IgD-negative memory B cell (primary cell): ENCODE results near the gene LAMA4. TPM values are rescaled to one million over a fixed set of nuclear protein-coding genes. Genes with fewer than 3 reads are reported as not detected.
"Not testable (repeated sequence)": the region's sequence is repeated elsewhere in the genome, so short reads cannot be mapped to it uniquely, and the experiment has no call there.

Source experiments
- H3K27ac Mint-ChIP-seq, 3 donors: one replicate each; pipeline ENCODE4 v1.8.0; 2020 to 2022; ENCODE audit warnings: mild to moderate bottlenecking in 3 of 3, mixed read lengths in 3 of 3, moderate library complexity in 1 of 3
- H3K27me3 Mint-ChIP-seq: one replicate; pipeline ENCODE4 v1.8.0; 2021; ENCODE audit warnings: mixed read lengths
- H3K36me3 Mint-ChIP-seq: one replicate; pipeline ENCODE4 v1.8.0; 2020; ENCODE audit warnings: mild to moderate bottlenecking, mixed read lengths
- H3K4me1 Mint-ChIP-seq, 3 donors: one replicate each; pipeline ENCODE4 v1.8.0; 2020 to 2022; ENCODE audit warnings: mixed read lengths in 3 of 3, mild to moderate bottlenecking in 1 of 3
- H3K4me3 Mint-ChIP-seq, 4 donors: one replicate each; pipeline ENCODE4 v1.8.0; 2020 to 2022; ENCODE audit warnings: mild to moderate bottlenecking in 4 of 4, mixed read lengths in 4 of 4, moderate library complexity in 3 of 4
- H3K9me3 Mint-ChIP-seq, 3 donors: one replicate each; pipeline ENCODE4 v1.8.0; 2020 to 2021; ENCODE audit warnings: mixed read lengths in 3 of 3, mild to moderate bottlenecking in 1 of 3
- polyA plus RNA-seq: library from polyadenylated mRNA; unstranded; fragments of 300-500 nt; fragmentation: Illumina TruSeq; gene quantifications from one replicate; pipeline ENCODE4 v1.2.3, GENCODE V29; 2021

Gene LAMA4
- polyA plus RNA-seq, 1 donor from 2014 or later, result not detected

DNA sequence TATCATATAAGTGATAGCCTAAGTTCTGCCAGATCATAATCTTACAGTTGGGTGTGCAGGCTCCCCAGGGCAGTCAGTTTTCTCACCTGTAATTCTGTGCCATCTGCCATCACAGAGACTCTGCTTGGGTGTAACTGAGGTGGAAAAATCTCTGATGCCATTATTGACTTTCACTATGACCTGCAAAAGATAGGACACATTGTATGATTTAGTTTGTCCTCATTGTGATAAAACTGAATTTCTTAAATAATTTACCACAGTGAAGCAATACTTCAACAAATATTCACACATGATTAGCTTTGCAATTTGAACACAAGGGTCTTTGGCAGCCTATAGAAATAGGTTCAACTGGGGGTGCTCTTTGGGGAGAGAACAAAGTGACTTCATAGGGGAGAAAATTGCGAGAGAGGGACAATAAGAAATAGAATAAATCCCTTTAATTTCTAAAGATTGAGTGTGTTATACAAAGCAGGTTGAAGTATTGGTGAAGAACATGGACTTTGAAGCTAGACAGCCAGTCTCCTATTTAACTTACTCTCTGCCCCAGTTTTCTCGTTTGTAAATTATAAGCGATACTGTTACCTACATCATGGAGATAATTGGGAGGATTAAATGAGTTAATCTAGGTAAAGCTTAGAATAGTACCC lies 139.7 kb downstream of the LAMA4 start:
- Mint-ChIP-seq H3K4me3 (no peak overlapping the region), H3K9me3 (no peaks in the 10 kb centered on the region), H3K27ac (no peak overlapping the region), H3K4me1 (no peaks in the 10 kb centered on the region), H3K27me3 (peaks cover 7% of the 10 kb centered on the region), H3K36me3 (no peaks in the 10 kb centered on the region)

DNA sequence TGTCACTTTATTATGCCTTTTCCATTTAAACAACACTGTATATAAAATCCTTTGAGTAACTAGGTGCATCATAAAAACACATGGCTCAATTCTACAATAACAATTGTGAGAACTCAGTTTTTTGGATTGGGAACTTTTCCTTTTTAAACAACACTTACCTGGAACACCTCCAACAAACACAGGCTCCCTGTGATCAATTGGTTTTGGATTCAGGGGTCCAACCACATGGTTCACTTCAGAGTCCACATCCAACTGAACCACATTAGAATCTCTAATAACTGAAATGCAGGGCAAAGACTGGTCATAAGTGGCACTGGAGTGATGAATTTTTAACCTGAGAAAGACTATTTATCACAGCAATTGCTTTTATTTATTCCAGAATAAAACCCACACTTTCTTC lies 140.4 kb downstream of the LAMA4 start:
- H3K9me3 Mint-ChIP-seq, result no peaks in the 10 kb centered on the region
- no peaks in the 10 kb centered on the region for H3K36me3 Mint-ChIP-seq
- peaks cover 5% of the 10 kb centered on the region for H3K27me3 Mint-ChIP-seq
- H3K27ac Mint-ChIP-seq, result no peak overlapping the region
- H3K4me1 Mint-ChIP-seq, result no peaks in the 10 kb centered on the region
- H3K4me3 Mint-ChIP-seq, result no peak overlapping the region

DNA sequence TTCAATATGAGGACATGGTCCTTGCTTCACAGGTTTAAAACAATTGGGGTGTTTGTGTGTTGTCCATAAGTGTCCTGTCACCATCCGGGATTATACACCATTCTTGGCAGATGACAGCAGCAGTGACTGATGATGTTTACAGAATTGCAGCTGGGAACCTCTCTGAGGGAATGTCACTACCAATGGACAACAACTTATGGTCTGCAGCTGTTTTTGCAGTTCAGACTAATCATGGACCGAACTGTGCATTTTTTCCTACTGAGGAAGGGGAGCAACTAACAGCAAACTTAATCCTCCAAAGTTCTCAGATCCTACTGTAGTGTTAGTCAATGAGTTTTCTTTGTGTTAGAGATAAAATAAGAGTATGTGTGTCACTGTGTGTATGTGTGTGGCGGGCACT lies 140.9 kb downstream of the LAMA4 start:
- H3K27ac Mint-ChIP-seq, result no peak overlapping the region
- H3K36me3 Mint-ChIP-seq, result no peaks in the 10 kb centered on the region
- no peaks in the 10 kb centered on the region for H3K4me1 Mint-ChIP-seq
- H3K4me3 Mint-ChIP-seq, result no peak overlapping the region
- peaks cover 5% of the 10 kb centered on the region for H3K27me3 Mint-ChIP-seq
- no peaks in the 10 kb centered on the region for H3K9me3 Mint-ChIP-seq

DNA sequence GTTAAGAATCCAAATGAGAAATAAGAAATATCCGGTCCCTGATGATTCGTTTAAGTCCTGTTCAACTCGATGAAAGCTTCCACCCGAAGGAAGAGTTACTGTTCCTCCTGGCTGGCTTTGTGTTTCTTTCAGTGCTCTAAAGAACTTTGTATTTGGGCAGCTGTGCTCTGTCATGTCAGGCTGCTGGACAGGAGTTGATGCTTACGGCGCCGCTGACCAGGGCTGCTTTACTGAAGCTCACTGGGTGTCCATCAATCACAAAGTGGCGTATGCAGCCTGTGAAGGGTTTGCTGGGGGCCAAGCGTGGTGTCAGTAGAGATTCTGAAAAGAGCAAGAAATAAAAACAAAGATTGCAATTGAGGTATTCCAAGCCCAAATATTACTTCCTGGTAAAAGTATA lies 145.1 kb downstream of the LAMA4 start:
- H3K4me1 Mint-ChIP-seq, result no peaks in the 10 kb centered on the region
- H3K27me3 Mint-ChIP-seq, result peaks cover 4% of the 10 kb centered on the region
- peaks cover 0 to 8% (median 4%) of the 10 kb centered on the region in 3 donors for H3K9me3 Mint-ChIP-seq
- H3K27ac Mint-ChIP-seq, result no peak overlapping the region
- no peaks in the 10 kb centered on the region for H3K36me3 Mint-ChIP-seq
- H3K4me3 Mint-ChIP-seq, result no peak overlapping the region

DNA sequence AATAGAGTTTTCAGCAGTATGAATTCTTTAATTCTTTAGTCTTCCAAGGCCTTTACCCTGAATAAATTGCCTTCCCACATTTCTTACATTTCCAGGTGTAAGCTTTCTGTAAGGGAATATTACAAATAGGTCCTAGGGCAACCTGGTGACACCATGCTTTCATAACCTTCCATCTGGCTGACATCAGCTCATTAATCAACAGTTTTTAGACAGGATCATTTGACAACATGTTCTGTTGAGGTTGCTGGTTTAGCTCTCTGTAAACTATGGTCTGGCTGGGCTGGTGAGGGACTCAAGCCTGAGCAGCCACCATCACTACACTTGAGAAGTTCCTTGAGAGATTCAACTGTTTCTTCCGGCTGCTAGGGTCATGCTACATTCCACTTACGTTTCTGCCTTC lies 147.8 kb downstream of the LAMA4 start:
- Mint-ChIP-seq H3K4me3 (no peak overlapping the region), H3K27ac (no peak overlapping the region), H3K9me3 (peaks cover 0 to 8% (median 4%) of the 10 kb centered on the region in 3 donors), H3K36me3 (peaks cover 3% of the 10 kb centered on the region), H3K4me1 (no peaks in the 10 kb centered on the region), H3K27me3 (peaks cover 1% of the 10 kb centered on the region)

DNA sequence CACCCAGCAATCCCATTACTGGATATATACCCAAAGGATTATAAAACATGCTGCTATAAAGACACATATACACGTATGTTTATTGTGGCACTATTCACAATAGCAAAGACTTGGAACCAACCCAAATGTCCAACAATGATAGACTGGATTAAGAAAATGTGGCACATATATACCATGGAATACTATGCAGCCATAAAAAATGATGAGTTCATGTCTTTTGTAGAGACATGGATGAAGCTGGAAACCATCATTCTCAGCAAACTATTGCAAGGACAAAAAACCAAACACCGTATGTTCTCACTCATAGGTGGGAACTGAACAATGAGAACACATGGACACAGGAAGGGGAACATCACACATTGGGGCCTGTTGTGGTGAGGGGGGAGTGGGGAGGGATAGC lies 148.3 kb downstream of the LAMA4 start:
- H3K27me3 Mint-ChIP-seq, H3K4me1 Mint-ChIP-seq, H3K4me3 Mint-ChIP-seq, H3K27ac Mint-ChIP-seq, H3K9me3 Mint-ChIP-seq, H3K36me3 Mint-ChIP-seq: not testable (repeated sequence)

DNA sequence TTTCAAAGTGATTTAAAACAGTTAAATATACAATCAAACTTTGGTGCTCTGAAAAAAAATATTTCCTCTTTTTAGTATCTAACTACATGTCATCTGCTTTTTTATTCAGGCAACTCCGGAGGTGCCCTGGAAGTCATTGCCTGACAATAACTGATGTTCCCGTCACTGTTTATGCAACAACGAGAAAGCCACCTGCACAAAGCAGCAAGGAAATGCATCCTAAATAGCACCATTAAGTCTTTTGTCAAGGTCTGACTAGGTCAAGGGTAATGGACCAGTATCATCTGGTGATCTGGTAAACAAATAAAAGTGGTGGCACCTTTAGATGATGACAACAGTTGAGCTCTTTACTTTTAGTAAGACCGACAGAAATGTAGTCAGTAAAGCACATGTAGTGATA lies 153.8 kb downstream of the LAMA4 start:
- Mint-ChIP-seq H3K27me3 (peaks cover 2% of the 10 kb centered on the region), H3K27ac (no peak overlapping the region), H3K9me3 (peaks cover 0 to 5% (median 4%) of the 10 kb centered on the region in 3 donors), H3K36me3 (peaks cover 6% of the 10 kb centered on the region), H3K4me1 (no peaks in the 10 kb centered on the region), H3K4me3 (no peak overlapping the region)

DNA sequence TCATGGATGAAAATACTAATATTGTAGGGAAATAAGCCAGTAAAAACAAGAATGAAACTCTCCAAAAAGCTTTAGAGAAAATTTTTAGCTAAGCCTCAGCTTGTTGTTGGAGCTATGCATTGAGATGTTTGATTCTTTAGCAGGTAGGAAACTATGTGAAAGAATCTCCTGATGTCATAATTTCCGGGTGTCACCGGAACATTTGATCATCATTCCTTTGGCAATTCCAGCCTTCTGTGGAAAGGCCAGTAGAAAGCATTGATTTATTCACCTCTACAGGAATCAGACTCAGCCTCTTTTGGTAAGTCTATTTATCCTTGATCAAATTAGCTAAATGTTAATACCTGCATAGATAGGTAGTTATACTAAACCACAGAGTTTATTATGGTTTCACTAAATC lies 157.5 kb downstream of the LAMA4 start:
- Mint-ChIP-seq H3K9me3 (no peaks in the 10 kb centered on the region), H3K27ac (no peak overlapping the region), H3K4me3 (no peak overlapping the region), H3K27me3 (peaks cover 7% of the 10 kb centered on the region), H3K36me3 (peaks cover 3% of the 10 kb centered on the region), H3K4me1 (no peaks in the 10 kb centered on the region)

DNA sequence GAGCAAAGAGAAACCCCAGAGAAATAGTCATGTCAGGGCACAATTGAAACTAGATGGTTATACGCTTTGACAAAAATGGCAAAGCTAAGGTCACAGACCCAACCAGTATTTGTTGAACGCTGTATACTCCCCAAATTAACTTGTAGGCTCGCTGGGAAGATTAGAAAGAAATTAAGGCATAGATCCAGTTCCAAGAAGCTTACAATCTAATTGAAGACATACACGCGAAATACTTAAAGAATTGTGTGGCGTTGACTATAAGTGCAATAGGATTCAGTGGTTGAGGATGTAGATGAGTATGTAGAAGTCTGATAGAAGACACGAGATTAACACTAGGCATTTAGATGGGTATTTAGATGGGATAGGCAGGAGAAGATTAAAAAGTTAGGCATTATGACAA lies 166.5 kb downstream of the LAMA4 start:
- peaks cover 0 to 3% (median 2%) of the 10 kb centered on the region in 3 donors for H3K4me1 Mint-ChIP-seq
- H3K27ac Mint-ChIP-seq, result no peak overlapping the region
- H3K27me3 Mint-ChIP-seq, result peaks cover 4% of the 10 kb centered on the region
- no peak overlapping the region for H3K4me3 Mint-ChIP-seq
- no peaks in the 10 kb centered on the region for H3K9me3 Mint-ChIP-seq
- H3K36me3 Mint-ChIP-seq, result no peaks in the 10 kb centered on the region

DNA sequence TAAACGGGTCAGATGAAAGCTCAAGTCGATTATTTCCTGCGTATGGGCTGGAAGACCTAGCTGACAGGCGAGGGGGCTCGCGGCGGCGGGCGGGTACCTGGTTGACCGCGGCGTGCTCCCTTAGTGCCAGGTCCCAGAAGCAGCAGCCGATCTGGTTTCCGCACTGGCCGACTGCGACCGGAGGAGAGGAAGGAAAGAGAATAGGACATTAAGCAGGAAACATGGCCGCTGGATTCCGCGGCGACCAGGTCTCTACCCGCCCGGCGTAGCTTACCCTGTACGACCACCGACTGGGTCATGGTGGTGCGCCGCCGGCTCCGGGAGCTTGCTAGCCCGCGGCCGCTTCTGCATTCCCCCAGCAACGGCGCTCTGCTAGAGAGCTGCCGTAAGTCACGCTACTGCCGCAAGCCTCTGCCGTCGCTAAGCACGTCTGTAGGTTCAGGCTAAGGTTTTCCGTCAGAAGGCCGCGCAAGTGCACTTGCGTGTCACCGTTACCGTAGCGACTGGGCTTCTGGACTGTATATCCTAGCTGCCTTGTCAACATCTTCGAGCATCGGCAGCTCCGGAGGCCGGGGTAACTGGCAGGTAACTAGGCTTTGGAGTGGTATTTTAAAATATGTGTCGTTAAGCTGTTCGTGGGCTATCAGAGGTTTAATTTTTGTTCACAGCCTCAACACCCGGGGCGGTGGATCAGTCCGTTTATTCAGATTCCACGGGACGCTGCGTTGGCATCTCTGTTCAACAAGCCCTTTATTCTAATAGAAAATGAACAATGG lies 167.0 kb downstream of the LAMA4 start, which contains the start of the genes FAM229B and TUBE1:
Gene FAM229B (plus strand): TSS at position 456 of the 776 bp plus-strand sequence. CDS start 11,693 bp downstream, outside the sequence.
Gene TUBE1 (minus strand): TSS at position 347 of the 776 bp plus-strand sequence. CDS start 48 bp downstream, at position 299.
- Mint-ChIP-seq H3K27me3 (peaks cover 4% of the 10 kb centered on the region), H3K4me1 (peaks cover 0 to 3% (median 2%) of the 10 kb centered on the region in 3 donors), H3K4me3 (no peak within 1 kb of the TSS), H3K9me3 (no peaks in the 10 kb centered on the region), H3K36me3 (no peaks in the 10 kb centered on the region), H3K27ac (no peak within 1 kb of the TSS)

DNA sequence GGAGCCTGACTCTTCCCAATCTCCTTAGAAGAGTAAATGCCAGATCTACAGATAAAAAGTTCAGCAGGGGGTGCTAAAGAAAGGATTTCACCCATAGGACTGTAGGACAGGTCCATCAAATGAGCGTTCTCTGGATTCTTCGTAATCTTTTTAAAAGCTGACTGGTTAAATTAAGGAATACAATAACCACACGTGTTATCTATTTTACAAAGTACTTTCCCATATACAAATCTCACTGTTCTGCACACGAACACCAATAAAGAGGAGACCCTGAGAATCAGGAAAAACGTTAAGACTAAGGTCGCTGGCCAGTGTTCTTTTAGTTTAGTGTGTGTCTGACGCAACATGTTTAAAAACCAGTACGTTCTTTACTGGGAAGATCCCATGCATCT lies 167.6 kb downstream of the LAMA4 start:
- peaks cover 4% of the 10 kb centered on the region for H3K27me3 Mint-ChIP-seq

DNA sequence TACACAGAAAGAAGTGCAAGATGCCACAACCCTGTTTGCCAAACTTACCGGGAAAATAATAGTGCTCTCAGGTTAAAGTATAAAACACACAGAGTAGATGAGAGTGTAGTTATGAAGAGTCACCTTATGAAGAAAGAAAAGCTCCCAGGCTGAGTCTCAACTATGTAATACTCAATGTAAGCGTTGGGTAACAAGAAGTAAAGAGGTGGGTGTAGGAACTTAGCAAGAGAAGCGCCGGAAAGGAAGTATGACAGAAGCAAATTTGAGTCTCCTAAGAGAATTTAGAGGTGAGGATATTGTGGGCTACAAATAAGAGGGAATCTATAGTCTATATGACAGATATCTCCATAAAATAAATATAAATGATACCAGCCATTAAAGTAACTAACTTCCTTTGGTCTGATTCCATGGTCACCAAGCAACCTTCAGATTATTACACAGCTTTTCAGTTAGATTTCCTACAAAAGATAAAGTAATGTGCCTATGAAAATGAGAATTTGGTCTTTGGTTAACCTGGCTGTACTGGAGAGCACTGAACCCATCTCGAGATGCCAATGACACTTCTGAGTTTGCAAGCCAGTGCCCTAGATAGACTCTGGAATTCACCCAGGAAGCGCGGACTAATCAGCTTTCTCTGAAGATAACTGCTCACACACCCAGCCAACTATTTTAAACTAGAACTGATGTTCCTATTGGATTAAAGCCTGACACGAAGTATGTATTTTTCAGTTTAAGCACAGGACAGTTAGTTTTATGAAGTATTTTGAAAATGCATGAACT lies 168.9 kb downstream of the LAMA4 start:
- H3K9me3 Mint-ChIP-seq, result no peaks in the 10 kb centered on the region
- H3K4me1 Mint-ChIP-seq, result peaks cover 0 to 3% (median 2%) of the 10 kb centered on the region in 3 donors
- H3K27me3 Mint-ChIP-seq, result peaks cover 4% of the 10 kb centered on the region
- H3K4me3 Mint-ChIP-seq, result peak overlapping the region in 2 of 4 donors; percentile 35 to 65
- peak overlapping the region in 1 of 3 donors; percentile 70 for H3K27ac Mint-ChIP-seq
- no peaks in the 10 kb centered on the region for H3K36me3 Mint-ChIP-seq

More for the DNA sequence above, 167.6 kb downstream of the LAMA4 start:
- H3K27ac Mint-ChIP-seq, result no peak overlapping the region
- no peak overlapping the region for H3K4me3 Mint-ChIP-seq
- no peaks in the 10 kb centered on the region for H3K9me3 Mint-ChIP-seq
- H3K4me1 Mint-ChIP-seq, result peaks cover 0 to 3% (median 2%) of the 10 kb centered on the region in 3 donors
- no peaks in the 10 kb centered on the region for H3K36me3 Mint-ChIP-seq

DNA sequence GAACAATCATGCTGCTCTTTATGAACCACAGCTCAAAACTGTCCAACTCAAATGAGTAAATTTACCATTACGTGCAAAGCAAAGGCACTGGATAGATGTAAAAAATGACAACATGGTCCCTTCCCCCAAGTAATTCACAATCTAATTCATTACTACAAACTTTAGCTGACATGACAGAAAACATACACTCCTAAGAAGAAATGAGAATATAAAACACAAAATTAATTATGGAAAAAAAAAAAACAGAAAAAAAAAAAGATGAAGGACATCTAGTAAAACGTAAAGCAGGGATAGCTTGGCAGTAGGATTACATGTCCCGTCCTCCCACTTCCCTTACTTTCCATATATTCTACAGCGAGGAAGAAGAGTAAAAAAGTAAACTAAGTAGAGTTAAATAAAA lies 172.8 kb downstream of the LAMA4 start:
- no peak overlapping the region for H3K4me3 Mint-ChIP-seq
- H3K9me3 Mint-ChIP-seq, result no peaks in the 10 kb centered on the region
- no peak overlapping the region for H3K27ac Mint-ChIP-seq
- H3K4me1 Mint-ChIP-seq, result peaks cover 0 to 3% (median 2%) of the 10 kb centered on the region in 3 donors
- peaks cover 2% of the 10 kb centered on the region for H3K36me3 Mint-ChIP-seq
- no peaks in the 10 kb centered on the region for H3K27me3 Mint-ChIP-seq

DNA sequence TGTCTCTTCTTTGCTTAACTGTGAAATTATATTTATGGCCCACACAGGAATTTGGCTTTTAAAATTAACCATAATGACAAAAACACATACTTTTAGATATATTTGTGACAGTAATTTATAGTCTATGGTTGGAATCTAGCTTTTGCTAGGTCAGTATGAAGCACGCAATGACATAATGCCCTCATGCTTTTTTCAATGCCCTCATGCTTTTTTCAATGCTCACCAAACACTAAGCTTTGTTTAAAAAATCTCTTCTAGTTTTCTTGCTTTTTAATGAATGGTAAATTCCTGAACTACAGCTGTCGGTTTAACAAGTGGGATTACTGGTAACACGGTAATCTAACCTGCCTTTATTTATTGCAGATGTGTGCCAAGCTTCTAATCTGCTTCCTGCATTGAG lies 187.8 kb downstream of the LAMA4 start:
- Mint-ChIP-seq H3K36me3 (no peaks in the 10 kb centered on the region), H3K27ac (no peak overlapping the region), H3K4me3 (no peak overlapping the region), H3K27me3 (peaks cover 2% of the 10 kb centered on the region), H3K9me3 (no peaks in the 10 kb centered on the region), H3K4me1 (no peaks in the 10 kb centered on the region)

DNA sequence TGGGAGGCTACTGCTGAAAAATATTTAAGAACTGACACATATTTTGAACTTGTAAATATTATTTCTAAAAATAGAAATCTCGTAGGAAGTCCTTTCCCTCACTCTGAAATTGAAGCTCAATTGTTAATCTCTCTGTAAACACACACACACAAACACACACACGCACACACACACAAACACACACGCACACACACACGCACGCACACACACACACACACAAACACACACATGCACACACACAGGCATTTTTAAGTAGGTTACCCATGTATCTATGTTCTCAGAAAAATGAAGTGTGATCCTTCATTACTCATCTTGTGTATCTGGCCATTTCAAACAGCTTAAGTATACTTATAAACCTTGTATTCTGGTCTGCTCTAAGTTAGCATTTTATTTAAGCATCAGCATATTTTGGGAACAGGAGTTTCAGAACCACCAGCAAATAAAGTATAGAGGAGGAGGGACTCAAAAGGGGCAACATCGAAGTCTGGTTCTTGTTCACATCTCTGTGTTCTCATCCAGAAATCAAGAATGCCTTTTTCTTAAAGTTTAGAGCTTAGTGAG lies 188.9 kb downstream of the LAMA4 start:
- Mint-ChIP-seq H3K4me3 (no peak overlapping the region), H3K9me3 (no peaks in the 10 kb centered on the region), H3K27ac (no peak overlapping the region), H3K4me1 (no peaks in the 10 kb centered on the region), H3K27me3 (peaks cover 2% of the 10 kb centered on the region), H3K36me3 (no peaks in the 10 kb centered on the region)
